ENCODE data around the gene BPGM.
"Not testable (repeated sequence)": the region's sequence is repeated elsewhere in the genome, so short reads cannot be mapped to it uniquely, and the experiment has no call there.

Gene BPGM

GRCh38 chr7:134669388-134669787 lies 22.7 kb downstream of the BPGM start:
- DNase-seq = no peak

GRCh38 chr7:134669845-134670373 lies 23.3 kb downstream of the BPGM start:
- no peak for DNase-seq

GRCh38 chr7:134671609-134672008 lies 25.0 kb downstream of the BPGM start:
- DNase-seq = no peak

GRCh38 chr7:134674424-134674823 lies 27.8 kb downstream of the BPGM start:
- DNase-seq = no peak

- DNase-seq = no peak
Observed at GRCh38 chr7:134676743-134677142, 30.1 kb downstream of the BPGM start.

GRCh38 chr7:134678115-134678514 lies 31.5 kb downstream of the BPGM start:
- DNase-seq = no peak

- DNase-seq = no peak
Observed at GRCh38 chr7:134679006-134679405, 32.4 kb downstream of the BPGM start.

- DNase-seq = no peak
Observed at GRCh38 chr7:134684165-134684564, 37.5 kb downstream of the BPGM start.

GRCh38 chr7:134685250-134685649 lies 38.6 kb downstream of the BPGM start:
- DNase-seq = peak; percentile 54 to 73

- DNase-seq = peak in 1 of 2 donors; percentile 21
Observed at GRCh38 chr7:134686786-134687185, 40.1 kb downstream of the BPGM start.

- DNase-seq = not testable (repeated sequence)
Observed at GRCh38 chr7:134689550-134689949, 42.9 kb downstream of the BPGM start.

- no peak for DNase-seq
Observed at GRCh38 chr7:134690016-134690415, 43.4 kb downstream of the BPGM start.

GRCh38 chr7:134690614-134691504 lies 44.2 kb downstream of the BPGM start:
- DNase-seq = peak in 1 of 2 donors; percentile 33

- no peak for DNase-seq
Observed at GRCh38 chr7:134691546-134692343, 45.1 kb downstream of the BPGM start.

GRCh38 chr7:134692344-134692705 lies 45.7 kb downstream of the BPGM start:
- DNase-seq = no peak

- DNase-seq = no peak
Observed at GRCh38 chr7:134693256-134693655, 46.6 kb downstream of the BPGM start.

- DNase-seq = no peak
Observed at GRCh38 chr7:134694299-134694698, 47.6 kb downstream of the BPGM start.

GRCh38 chr7:134694767-134695166 lies 48.1 kb downstream of the BPGM start:
- DNase-seq = no peak

GRCh38 chr7:134695321-134695860 lies 48.7 kb downstream of the BPGM start:
- no peak for DNase-seq

GRCh38 chr7:134696261-134696660 lies 49.6 kb downstream of the BPGM start:
- no peak for DNase-seq

GRCh38 chr7:134697205-134697886 lies 50.7 kb downstream of the BPGM start:
- no peak for DNase-seq

GRCh38 chr7:134698481-134698880 lies 51.8 kb downstream of the BPGM start:
- no peak for DNase-seq
